ENCODE measurements around the gene DDX46. TPM values are rescaled to one million over a fixed set of nuclear protein-coding genes. Genes with fewer than 3 reads are reported as not detected.
A peak's percentile ranks its signal among the peaks of the same experiment; 100 is the strongest.
"Not testable (repeated sequence)": the region's sequence is repeated elsewhere in the genome, so short reads cannot be mapped to it uniquely, and the experiment has no call there.

Gene DDX46
- total RNA-seq, 6 experiments from 2014 or later: 31.2 to 46.4 (median 43.3) TPM

GRCh38 chr5:134835623-134836022, 77.0 kb downstream of the DDX46 start:
- no peak for TF ChIP-seq CTCF (IDR thresholded peaks at IDR 0.05)
- peaks cover 10% of the 10 kb centered on the region for H3K36me3 Mint-ChIP-seq (ENCODE audit: low read depth)
- DNase-seq: no peak
- H3K27ac Mint-ChIP-seq: no peak overlapping the region
- no peak overlapping the region for H3K4me3 Mint-ChIP-seq
- H3K27me3 Mint-ChIP-seq (ENCODE audit: insufficient read depth): no peaks in the 10 kb centered on the region; the same call in 1 of the 2 replicates
- peaks cover 16% of the 10 kb centered on the region for H3K4me1 Mint-ChIP-seq (ENCODE audit: low read depth)
- no peaks in the 10 kb centered on the region for H3K9me3 Mint-ChIP-seq

GRCh38 chr5:134837530-134838181, 79.1 kb downstream of the DDX46 start:
- no peak for TF ChIP-seq CTCF (IDR thresholded peaks at IDR 0.05)
- Mint-ChIP-seq H3K4me1 (ENCODE audit: low read depth) (peaks cover 35% of the 10 kb centered on the region), H3K9me3 (no peaks in the 10 kb centered on the region), H3K27me3 (ENCODE audit: insufficient read depth) (peaks cover 2% of the 10 kb centered on the region), H3K36me3 (ENCODE audit: low read depth) (peaks cover 13% of the 10 kb centered on the region), H3K4me3 (no peak overlapping the region), H3K27ac (no peak overlapping the region)
- no peak for DNase-seq

DNA sequence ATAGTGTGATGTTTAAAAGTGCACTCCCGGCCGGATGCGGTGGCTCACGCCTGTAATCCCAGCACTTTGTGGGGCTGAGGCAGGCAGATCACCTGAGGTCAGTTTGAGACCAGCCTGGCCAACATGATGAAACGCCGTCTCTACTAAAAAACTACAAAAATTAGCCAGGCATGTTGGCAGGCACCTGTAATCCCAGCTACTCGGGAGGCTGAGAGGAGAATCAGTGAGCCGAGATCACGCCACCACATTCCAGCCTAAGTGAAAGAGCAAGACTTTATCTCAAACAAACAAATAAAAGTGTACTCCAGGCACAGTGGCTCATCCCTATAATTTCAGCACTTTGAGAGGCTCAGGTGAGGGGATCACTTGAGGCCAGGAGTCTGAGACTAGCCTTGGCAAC, 79.8 kb downstream of the DDX46 start:
- not testable (repeated sequence) for DNase-seq; H3K4me3 Mint-ChIP-seq; H3K9me3 Mint-ChIP-seq; H3K27me3 Mint-ChIP-seq (ENCODE audit: insufficient read depth); H3K27ac Mint-ChIP-seq
- H3K4me1 Mint-ChIP-seq (ENCODE audit: low read depth): peaks cover 39% of the 10 kb centered on the region
- peaks cover 13% of the 10 kb centered on the region for H3K36me3 Mint-ChIP-seq (ENCODE audit: low read depth)

- DNase-seq: peak; percentile 9
- H3K36me3 Mint-ChIP-seq (ENCODE audit: low read depth): peaks cover 19% of the 10 kb centered on the region
- no peaks in the 10 kb centered on the region for H3K9me3 Mint-ChIP-seq
- peak overlapping the region; percentile 45; the same call in 1 of the 2 replicates for H3K27ac Mint-ChIP-seq
- peaks cover 49% of the 10 kb centered on the region for H3K4me1 Mint-ChIP-seq (ENCODE audit: low read depth)
- no peak for TF ChIP-seq CTCF (IDR thresholded peaks at IDR 0.05)
- no peak overlapping the region for H3K4me3 Mint-ChIP-seq
- peaks cover 2% of the 10 kb centered on the region for H3K27me3 Mint-ChIP-seq (ENCODE audit: insufficient read depth)
Observed at GRCh38 chr5:134840811-134841210, 82.2 kb downstream of the DDX46 start.

DNA sequence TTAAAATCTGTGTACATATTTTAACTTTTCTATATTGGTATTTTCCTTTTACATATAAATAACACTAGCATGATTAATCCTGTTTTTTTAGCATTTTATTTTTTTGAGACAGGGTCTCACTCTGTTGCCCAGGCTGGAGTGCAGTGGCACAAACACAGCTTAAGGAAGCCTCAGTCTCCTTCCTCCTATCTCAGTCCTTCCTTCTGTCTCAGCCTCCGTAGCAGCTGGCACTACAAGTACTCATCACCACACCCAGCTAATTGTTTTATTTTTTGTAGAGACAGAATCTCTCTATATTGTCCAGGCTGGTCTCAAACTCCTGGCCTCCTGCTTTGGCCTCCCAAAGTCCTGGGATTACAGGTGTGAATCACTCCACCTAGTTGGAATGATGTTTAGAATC, 85.7 kb downstream of the DDX46 start:
- Mint-ChIP-seq H3K9me3 (no peaks in the 10 kb centered on the region), H3K36me3 (ENCODE audit: low read depth) (peaks cover 31% of the 10 kb centered on the region), H3K4me1 (ENCODE audit: low read depth) (peaks cover 47% of the 10 kb centered on the region), H3K4me3 (no peak overlapping the region), H3K27ac (peak overlapping the region; percentile 98), H3K27me3 (ENCODE audit: insufficient read depth) (peaks cover 3% of the 10 kb centered on the region)
- no peak for TF ChIP-seq CTCF (IDR thresholded peaks at IDR 0.05)
- no peak for DNase-seq

DNA sequence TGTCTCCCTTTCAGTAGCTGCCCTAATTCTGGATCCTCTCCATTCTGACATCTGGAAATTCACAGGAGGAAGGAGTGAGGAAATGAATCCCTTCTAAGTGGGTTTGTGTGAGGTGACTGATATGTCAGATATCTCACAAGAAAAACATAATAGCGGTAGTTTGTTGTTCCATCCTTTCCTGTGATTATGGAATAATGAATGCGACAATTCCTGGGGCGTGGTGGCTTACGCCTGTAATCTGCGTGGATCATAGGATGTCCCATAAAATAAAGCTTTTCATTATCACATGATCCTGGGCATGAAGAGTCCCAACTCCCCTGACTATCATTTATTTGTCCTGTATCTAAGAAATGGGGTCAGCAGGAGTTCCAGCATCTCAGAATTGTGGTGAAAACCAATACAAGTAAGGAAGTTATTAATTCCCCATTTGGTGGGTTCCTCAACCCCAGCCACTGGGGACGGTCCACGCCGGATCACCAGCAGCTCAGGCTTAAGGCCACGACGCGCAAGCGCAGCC, 86.8 kb downstream of the DDX46 start:
- no peak for TF ChIP-seq CTCF (IDR thresholded peaks at IDR 0.05)
- peak; percentile 49 for DNase-seq
- Mint-ChIP-seq H3K27ac (peak overlapping the region; percentile 98), H3K4me3 (peak overlapping the region; percentile 97), H3K36me3 (ENCODE audit: low read depth) (peaks cover 25% of the 10 kb centered on the region), H3K27me3 (ENCODE audit: insufficient read depth) (peaks cover 3% of the 10 kb centered on the region), H3K9me3 (no peaks in the 10 kb centered on the region), H3K4me1 (ENCODE audit: low read depth) (peaks cover 56% of the 10 kb centered on the region)
